SU-DHL-6 (cell line): ENCODE results near the gene KIF13A.

ENCODE experiments used
- H2AFZ ChIP-seq: fragments of 200-600 bp; sonication (generic); 2 replicates; pipeline ENCODE4 v1.6.1; 2014; ENCODE audit warnings: low read depth, mild to moderate bottlenecking, moderate library complexity, mixed read lengths, antibody characterized with exemption, low read length; ENCODE audit not compliant: severe bottlenecking
- H3F3A ChIP-seq: fragments of 200-600 bp; shearing (Covaris generic); 2 replicates; pipeline ENCODE4 v1.6.0; 2016; ENCODE audit warnings: antibody characterized with exemption, mild to moderate bottlenecking; ENCODE audit not compliant: insufficient read depth
- H3K27ac ChIP-seq: fragments of 200-600 bp; sonication (generic); 2 replicates; pipeline ENCODE4 v1.5.1; 2016; ENCODE audit warnings: low read depth, mild to moderate bottlenecking, low read length, moderate library complexity, mixed read lengths
- H3K27me3 ChIP-seq: fragments of 200-600 bp; sonication (generic), shearing (Covaris generic); 2 replicates; pipeline ENCODE4 v1.6.0; 2014; ENCODE audit warnings: mild to moderate bottlenecking, low read length
- H3K36me3 ChIP-seq: fragments of 200-600 bp; sonication (generic); 2 replicates; pipeline ENCODE4 v1.6.1; 2014; ENCODE audit warnings: mild to moderate bottlenecking, low read length, mixed read lengths
- H3K4me2 ChIP-seq: fragments of 300-600, 200-600 bp; shearing (Covaris generic), sonication (generic); 2 replicates; pipeline ENCODE4 v1.6.0; 2014; ENCODE audit warnings: low read length, low read depth, mild to moderate bottlenecking; ENCODE audit not compliant: poor library complexity, severe bottlenecking
- H3K4me3 ChIP-seq: fragments of 200-600 bp; sonication (generic); 2 replicates; pipeline ENCODE4 v1.5.1; 2014; ENCODE audit warnings: antibody characterized with exemption, low read length, mild to moderate bottlenecking, mixed read lengths; ENCODE audit not compliant: insufficient read depth, poor library complexity, severe bottlenecking
- H3K79me2 ChIP-seq: fragments of 200-600 bp; sonication (generic); 2 replicates; pipeline ENCODE4 v1.6.1; 2014; ENCODE audit warnings: mild to moderate bottlenecking, low read length, moderate library complexity; ENCODE audit not compliant: insufficient read depth
- H3K9ac ChIP-seq: fragments of 200-600 bp; sonication (generic); 2 replicates; pipeline ENCODE4 v1.7.0; 2014; ENCODE audit warnings: mild to moderate bottlenecking, low read length
- H3K9me2 ChIP-seq: fragments of 200-600 bp; sonication (generic); replicated peaks from 2 replicates; pipeline ENCODE4 v1.6.1; 2014; ENCODE audit warnings: low read length; ENCODE audit not compliant: insufficient read depth
- H3K9me3 ChIP-seq: fragments of 200-600 bp; sonication (generic); 2 replicates; pipeline ENCODE4 v1.6.1; 2014; ENCODE audit warnings: low read length, mixed read lengths; ENCODE audit not compliant: insufficient read depth
- H4K20me1 ChIP-seq: fragments of 200-600 bp; sonication (generic); 2 replicates; pipeline ENCODE4 v1.6.1; 2014; ENCODE audit warnings: low read depth, mild to moderate bottlenecking, antibody characterized with exemption, low read length, moderate library complexity, mixed read lengths
- EZH2phosphoT487 ChIP-seq: fragments of 200-600 bp; sonication (generic), shearing (Covaris generic); conservative IDR thresholded peaks from 2 replicates; pipeline ENCODE4 v1.6.1; 2018; ENCODE audit warnings: mild to moderate bottlenecking, antibody characterized with exemption, low read length, moderate library complexity, mixed read lengths
- TF ChIP-seq, protein P1 (sequence below): fragments of 200-600 bp; sonication (generic); IDR thresholded peaks from one replicate; pipeline ENCODE4 v1.5.1; 2017; ENCODE audit warnings: antibody characterized with exemption, mild to moderate bottlenecking, low read length, moderate library complexity; ENCODE audit not compliant: insufficient read depth, poor library complexity, severe bottlenecking

Gene KIF13A

DNA sequence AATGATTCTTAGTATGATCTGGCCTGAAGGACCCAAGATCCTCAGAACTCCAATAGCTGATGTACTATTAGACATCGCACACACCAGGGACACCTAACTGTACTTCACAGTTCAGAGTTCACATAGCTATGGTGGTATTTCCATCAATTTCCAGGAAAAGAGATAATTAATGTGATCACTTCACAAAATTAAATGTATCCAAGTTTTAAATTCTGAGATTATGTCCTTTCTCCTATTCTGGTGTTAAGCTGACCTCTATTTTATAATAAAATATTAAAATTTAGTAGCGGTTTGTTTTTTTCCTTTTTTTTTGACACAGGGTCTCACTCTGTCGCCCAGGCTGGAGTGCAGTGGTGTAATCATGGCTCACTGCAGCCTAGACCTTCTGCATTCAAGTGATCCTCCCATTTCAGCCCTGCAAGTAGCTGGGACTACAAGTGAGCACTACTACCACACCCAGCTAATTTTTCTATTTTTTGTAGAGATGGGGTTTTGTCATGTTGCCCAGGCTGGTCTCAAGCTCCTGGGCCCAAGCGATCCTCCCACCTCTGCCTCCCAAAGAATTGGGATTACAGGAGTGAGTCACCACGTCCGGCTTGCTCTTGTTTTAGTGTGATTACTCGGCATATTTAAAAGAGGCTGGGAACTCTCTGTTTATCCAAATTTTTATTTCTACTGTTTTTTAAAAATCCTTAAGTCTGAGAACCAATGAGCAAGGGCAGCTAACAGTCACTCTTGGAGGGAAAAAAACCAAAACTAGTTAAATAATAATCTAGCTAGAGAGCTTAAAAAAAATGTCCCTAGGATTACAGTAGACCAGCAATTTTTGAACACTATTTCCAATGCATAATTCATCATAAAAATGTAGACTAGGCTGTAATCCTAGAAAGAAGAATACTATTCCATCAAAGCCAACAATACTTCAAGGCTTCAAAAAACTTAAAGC, 16.0 kb downstream of the KIF13A start:
- H3K4me3 ChIP-seq, result no peak overlapping the region
- H2AFZ ChIP-seq, result no peak overlapping the region
- no peaks in the 10 kb centered on the region for H3K9me3 ChIP-seq
- H3K9ac ChIP-seq, result no peak overlapping the region
- H3K27ac ChIP-seq, result no peak overlapping the region
- H3K9me2 ChIP-seq, result no peaks in the 10 kb centered on the region
- H4K20me1 ChIP-seq, result no peaks in the 10 kb centered on the region
- H3K4me2 ChIP-seq, result no peak overlapping the region
- H3K36me3 ChIP-seq, result no peaks in the 10 kb centered on the region
- no peaks in the 10 kb centered on the region for H3F3A ChIP-seq
- no peaks in the 10 kb centered on the region for H3K27me3 ChIP-seq
- TF ChIP-seq, protein P1, sequence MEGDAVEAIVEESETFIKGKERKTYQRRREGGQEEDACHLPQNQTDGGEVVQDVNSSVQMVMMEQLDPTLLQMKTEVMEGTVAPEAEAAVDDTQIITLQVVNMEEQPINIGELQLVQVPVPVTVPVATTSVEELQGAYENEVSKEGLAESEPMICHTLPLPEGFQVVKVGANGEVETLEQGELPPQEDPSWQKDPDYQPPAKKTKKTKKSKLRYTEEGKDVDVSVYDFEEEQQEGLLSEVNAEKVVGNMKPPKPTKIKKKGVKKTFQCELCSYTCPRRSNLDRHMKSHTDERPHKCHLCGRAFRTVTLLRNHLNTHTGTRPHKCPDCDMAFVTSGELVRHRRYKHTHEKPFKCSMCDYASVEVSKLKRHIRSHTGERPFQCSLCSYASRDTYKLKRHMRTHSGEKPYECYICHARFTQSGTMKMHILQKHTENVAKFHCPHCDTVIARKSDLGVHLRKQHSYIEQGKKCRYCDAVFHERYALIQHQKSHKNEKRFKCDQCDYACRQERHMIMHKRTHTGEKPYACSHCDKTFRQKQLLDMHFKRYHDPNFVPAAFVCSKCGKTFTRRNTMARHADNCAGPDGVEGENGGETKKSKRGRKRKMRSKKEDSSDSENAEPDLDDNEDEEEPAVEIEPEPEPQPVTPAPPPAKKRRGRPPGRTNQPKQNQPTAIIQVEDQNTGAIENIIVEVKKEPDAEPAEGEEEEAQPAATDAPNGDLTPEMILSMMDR, result no peak
- TF ChIP-seq EZH2phosphoT487, result no peak
- H3K79me2 ChIP-seq, result no peaks in the 10 kb centered on the region

DNA sequence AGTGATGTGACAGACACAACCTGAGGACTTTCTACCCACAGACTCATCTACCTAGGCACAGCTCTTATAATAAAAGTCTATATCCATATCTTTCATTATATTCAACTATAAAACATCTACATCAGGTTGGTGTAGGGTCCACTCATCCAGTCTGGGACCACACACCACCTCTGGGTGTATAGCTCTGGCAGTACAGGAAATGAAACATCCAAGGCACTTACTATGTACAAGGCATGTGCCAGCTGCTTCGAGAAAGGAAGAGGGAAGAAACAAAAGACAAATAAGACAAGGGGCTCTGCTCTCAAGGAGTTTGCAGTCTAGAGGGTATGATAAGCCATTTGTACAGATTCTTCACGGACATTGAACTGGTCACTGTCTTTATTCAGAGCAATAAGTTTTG, 18.6 kb downstream of the KIF13A start:
- TF ChIP-seq EZH2phosphoT487, result no peak
- TF ChIP-seq, protein P1, result no peak
- Histone ChIP-seq H2AFZ (no peak overlapping the region), H3K9ac (no peak overlapping the region), H3K4me3 (no peak overlapping the region), H3K4me2 (no peak overlapping the region), H3K27ac (no peak overlapping the region), H3K79me2 (no peaks in the 10 kb centered on the region), H3K9me2 (no peaks in the 10 kb centered on the region), H3K9me3 (no peaks in the 10 kb centered on the region), H3K27me3 (no peaks in the 10 kb centered on the region; the same call in 1 of the 2 replicates), H3K36me3 (no peaks in the 10 kb centered on the region), H3F3A (no peaks in the 10 kb centered on the region), H4K20me1 (no peaks in the 10 kb centered on the region)

DNA sequence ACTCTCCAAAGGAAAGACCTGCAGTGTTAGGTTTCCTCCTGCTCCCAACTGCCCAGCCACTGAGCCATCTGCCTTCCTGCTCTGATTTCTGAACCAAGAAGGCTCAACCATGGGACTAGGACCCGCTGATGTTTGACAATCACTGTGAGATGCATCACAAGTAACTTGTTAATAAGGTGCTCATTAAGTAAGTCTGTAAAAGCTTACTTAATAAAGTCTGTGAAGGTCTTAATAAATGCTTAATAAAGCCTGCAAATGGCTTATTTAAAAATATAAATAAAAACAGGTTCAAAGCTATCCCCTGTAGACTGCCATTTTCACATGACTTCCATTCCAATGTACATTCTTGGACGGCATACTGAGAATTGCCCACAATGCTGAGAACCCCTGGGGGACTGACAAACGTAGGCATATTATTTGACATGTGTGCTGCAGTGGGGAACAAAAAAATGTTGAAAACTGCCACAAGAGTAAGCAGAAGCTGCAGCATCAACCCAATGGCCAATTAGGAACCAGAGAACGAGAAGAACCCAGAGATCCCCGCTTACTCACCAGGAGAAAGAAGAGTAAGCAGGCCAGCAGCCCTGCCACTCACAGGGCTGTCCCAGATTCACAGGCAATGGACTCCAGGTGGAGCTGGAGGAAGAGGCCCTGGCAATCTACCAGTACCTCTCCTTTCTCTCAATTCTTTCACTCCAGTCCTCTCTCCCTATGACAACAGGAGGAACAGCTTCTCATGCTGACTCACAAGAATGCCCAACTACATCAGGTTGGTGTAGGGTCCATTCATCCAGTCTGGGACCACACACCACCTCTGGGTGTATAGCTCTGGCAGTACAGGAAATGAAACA, 19.5 kb downstream of the KIF13A start:
- Histone ChIP-seq H3K27ac (no peak overlapping the region), H3K9ac (no peak overlapping the region)

More for the DNA sequence above, 19.5 kb downstream of the KIF13A start:
- Histone ChIP-seq H3F3A (no peaks in the 10 kb centered on the region), H4K20me1 (no peaks in the 10 kb centered on the region), H3K27me3 (no peaks in the 10 kb centered on the region; the same call in 1 of the 2 replicates), H3K9me3 (no peaks in the 10 kb centered on the region), H3K9me2 (no peaks in the 10 kb centered on the region), H2AFZ (no peak overlapping the region), H3K4me3 (no peak overlapping the region), H3K36me3 (no peaks in the 10 kb centered on the region), H3K4me2 (no peak overlapping the region), H3K79me2 (no peaks in the 10 kb centered on the region)
- TF ChIP-seq, protein P1, result no peak
- no peak for TF ChIP-seq EZH2phosphoT487
